ENCODE data around the gene B9D2.
A peak's percentile ranks its signal among the peaks of the same experiment; 100 is the strongest.

Gene B9D2

DNA sequence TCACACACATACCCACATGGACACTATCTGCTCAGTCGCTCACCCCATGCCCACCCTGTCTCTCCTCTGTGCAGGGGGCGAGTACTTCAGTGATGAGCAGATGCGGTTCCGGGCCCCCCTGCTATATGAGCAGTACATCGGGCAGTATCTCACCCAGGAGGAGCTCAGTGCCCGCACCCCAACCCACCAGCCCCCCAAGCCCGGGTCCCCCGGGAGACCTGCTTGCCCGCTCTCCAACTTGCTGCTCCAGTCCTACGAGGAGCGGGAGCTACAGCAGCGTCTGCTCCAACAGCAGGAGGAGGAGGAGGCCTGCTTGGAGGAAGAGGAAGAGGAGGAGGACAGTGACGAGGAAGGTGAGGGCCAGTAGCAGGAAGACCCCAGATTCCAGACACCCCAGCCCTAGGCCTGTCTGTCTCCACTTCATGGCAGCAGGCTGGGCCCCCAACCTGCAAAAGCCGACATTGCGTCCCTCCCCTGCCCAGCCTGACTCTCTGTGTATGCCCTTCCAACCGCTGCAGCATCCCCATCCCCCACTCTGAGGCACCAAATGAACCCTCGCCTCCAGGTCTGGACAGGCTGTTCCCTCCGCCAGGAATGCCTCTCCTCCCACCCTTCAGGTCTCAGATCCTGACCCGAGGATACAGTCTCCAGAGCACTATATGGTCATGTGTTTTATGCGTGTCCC lies 44.3 kb downstream of the B9D2 start:
- no peak for TF ChIP-seq JUND (IDR thresholded peaks at IDR 0.05; ENCODE audit: low read depth)
- in situ Hi-C loops (cut with HindIII; ENCODE audit: low pct_unique_long_range_greater_than_20kb, low sequenced_read_pairs), result no loop called here
- DNase-seq (ENCODE audit: low read depth in 1 of 2, low spot score in 1 of 2), result no peak

GRCh38 chr19:41318696-41319499 lies 45.1 kb downstream of the B9D2 start:
- no peak for DNase-seq (ENCODE audit: low read depth in 1 of 2, low spot score in 1 of 2)
- no peak for TF ChIP-seq JUND (IDR thresholded peaks at IDR 0.05; ENCODE audit: low read depth)
- in situ Hi-C loops (cut with HindIII; ENCODE audit: low pct_unique_long_range_greater_than_20kb, low sequenced_read_pairs), result no loop called here

DNA sequence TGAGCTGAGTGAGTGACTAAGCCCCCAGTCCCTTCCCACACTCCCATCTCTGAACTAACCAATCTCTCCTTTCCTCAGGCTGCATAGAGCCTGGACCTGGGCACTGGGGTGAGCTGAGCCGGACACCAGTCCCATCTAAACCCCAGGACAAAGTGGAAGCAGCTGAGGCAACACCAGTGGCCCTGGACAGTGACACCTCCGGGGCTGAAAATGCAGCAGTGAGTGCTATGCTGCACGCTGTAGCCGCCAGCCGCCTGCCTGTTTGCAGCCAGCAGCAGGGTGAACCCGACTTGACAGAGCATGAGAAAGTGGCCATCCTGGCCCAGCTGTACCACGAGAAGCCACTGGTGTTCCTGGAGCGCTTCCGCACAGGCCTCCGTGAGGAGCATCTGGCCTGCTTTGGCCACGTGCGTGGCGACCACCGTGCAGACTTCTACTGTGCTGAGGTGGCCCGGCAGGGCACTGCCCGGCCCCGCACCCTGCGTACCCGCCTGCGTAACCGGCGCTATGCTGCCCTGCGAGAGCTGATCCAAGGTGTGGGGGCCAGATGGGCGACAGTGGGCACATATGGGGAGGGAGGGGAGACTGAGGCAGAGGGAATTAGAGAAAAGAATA lies 47.5 kb downstream of the B9D2 start:
- in situ Hi-C loops (cut with HindIII; ENCODE audit: low pct_unique_long_range_greater_than_20kb, low sequenced_read_pairs), result no loop called here
- TF ChIP-seq JUND (IDR thresholded peaks at IDR 0.05; ENCODE audit: low read depth), result no peak
- no peak for DNase-seq (ENCODE audit: low read depth in 1 of 2, low spot score in 1 of 2)

- no peak for TF ChIP-seq JUND (IDR thresholded peaks at IDR 0.05; ENCODE audit: low read depth)
- no peak for DNase-seq (ENCODE audit: low read depth in 1 of 2, low spot score in 1 of 2)
- in situ Hi-C loops (cut with HindIII; ENCODE audit: low pct_unique_long_range_greater_than_20kb, low sequenced_read_pairs), result no loop called here
Observed at GRCh38 chr19:41311613-41312012, 52.3 kb downstream of the B9D2 start.

DNA sequence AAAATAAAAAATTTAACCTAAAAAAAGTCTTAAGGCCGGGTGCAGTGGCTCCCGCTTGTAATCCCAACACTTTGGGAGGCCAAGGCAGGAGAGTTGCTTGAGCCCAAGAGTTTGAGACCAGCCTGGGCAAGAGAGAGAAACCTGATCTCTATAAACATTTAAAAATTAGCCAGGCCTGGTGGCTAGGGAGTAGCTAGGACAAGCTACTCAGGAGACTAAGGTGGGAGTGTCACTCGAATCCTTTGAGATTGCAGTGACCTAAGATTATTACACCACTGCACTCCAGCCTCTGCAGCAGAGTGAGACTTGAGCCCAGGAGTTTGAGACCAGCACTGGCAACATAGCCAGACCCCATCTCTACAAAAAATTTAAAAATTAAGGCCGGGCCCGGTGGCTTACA lies 52.9 kb downstream of the B9D2 start:
- TF ChIP-seq JUND (IDR thresholded peaks at IDR 0.05; ENCODE audit: low read depth), result no peak
- DNase-seq (ENCODE audit: low read depth in 1 of 2, low spot score in 1 of 2), result no peak
- in situ Hi-C loops (cut with HindIII; ENCODE audit: low pct_unique_long_range_greater_than_20kb, low sequenced_read_pairs), result no loop called here

DNA sequence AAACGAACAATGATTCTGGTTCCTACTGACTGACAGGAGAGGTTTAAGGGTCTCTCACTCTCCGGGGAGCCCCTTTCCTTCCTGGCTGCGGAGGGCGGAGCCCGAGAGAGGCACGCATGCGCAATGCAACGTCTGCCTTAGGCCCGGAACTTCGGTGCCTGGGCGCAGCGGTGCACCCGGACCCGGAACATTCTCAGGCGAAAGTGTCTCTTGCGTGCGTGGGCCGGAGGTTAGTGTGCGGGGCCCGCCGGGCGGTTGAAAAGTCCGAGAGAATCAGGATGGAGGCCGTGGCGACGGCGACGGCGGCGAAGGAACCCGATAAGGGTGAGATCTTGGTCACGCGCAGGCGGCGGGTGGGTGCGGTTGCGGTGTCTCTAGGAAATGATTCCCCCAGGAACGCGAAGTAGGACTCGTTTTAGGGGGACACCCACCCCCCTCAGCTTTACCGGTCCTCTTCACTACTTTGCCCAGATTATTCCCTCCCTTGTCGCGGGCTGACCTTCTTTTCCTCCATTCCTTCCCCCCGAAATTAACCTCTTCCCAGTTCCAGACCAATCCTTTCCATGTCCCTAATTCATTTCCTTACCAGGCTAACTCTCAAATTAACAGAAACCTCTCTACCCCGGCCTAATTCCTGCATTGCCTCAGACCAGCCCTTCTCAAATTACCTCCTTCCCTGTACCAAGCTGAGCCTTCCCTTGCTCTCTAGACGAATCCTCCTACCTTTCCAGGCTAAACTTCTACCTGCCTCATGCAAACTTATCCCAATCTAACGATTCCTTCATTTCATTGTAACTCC lies 53.7 kb downstream of the B9D2 start, which contains the start of gene CCDC97:
Gene CCDC97, plus strand, starts transcription at position 140 of the 799 bp plus-strand sequence. Its CDS starts 139 bp downstream, at position 279.
- in situ Hi-C loops (cut with HindIII; ENCODE audit: low pct_unique_long_range_greater_than_20kb, low sequenced_read_pairs), result no loop called here
- no peak for TF ChIP-seq JUND (IDR thresholded peaks at IDR 0.05; ENCODE audit: low read depth)
- peak; percentile 71 to 84 for DNase-seq (ENCODE audit: low read depth in 1 of 2, low spot score in 1 of 2)

GRCh38 chr19:41309180-41310032 lies 54.5 kb downstream of the B9D2 start:
- in situ Hi-C loops (cut with HindIII; ENCODE audit: low pct_unique_long_range_greater_than_20kb, low sequenced_read_pairs), result no loop called here
- TF ChIP-seq JUND (IDR thresholded peaks at IDR 0.05; ENCODE audit: low read depth), result no peak

DNA sequence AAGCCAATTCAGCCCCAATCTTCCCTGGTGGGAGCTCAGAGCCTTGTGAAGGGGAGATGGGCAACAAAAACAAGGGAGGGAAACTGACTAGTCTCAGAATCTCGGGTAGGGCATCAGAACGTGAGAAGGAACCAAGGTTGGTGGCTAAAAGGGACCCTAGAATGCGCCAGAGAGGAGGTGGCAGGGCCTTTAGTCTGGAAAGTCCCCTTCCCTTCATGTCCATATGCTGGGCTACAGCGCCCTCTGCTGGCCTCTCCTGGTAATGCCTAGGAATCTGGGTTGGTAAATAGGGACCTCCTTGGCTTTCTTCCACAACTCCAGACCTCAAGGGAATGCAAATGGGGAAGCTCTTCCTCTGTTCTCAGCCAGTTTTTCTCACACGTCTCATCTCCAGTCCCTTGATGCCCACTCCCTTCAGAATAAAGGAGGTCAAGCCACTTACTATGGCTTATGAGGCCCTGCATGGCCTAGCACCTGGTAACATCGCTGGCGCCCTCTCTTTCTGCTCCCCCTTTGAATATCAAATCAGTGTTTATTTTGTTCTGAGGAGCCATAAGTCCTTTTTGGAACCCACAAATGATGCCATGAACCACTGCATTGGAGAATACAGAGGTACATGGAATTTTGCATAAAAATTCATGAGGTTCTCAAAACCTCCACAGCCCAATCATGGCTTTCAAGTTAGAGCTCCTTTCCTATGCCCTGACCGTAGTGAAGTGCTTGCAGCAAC lies 55.3 kb downstream of the B9D2 start:
- no peak for TF ChIP-seq JUND (IDR thresholded peaks at IDR 0.05; ENCODE audit: low read depth)
- peak in 1 of 2 experiments; percentile 87 for DNase-seq (ENCODE audit: low read depth in 1 of 2, low spot score in 1 of 2)
- in situ Hi-C loops (cut with HindIII; ENCODE audit: low pct_unique_long_range_greater_than_20kb, low sequenced_read_pairs), result no loop called here

More at GRCh38 chr19:41309180-41310032, 54.5 kb downstream of the B9D2 start:
- peak in 1 of 2 experiments; percentile 46 for DNase-seq (ENCODE audit: low read depth in 1 of 2, low spot score in 1 of 2)

DNA sequence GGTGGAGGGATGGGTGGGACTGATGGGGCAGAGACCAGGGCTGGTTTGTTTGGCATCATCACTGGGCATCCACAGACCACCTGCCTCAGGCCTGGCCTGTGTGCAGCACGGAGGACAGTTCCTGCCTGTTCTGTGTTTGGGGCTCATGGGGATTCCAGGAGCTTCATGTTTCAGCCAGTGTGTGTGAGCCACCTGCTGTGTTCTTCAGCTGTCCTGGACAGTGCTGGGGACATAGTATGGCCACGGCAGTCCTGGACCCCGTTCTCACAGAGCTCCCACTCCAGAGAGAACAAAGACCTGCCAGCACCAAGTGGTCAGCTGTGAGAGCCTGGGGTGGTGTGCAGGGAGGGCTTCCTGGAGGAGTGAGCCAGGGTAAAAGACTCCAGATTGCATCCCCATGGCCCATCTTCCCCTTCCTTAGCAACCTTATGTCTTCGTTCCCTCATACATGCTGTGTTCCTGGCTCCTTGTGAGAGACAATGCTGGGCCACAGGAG lies 55.9 kb downstream of the B9D2 start:
- in situ Hi-C loops (cut with HindIII; ENCODE audit: low pct_unique_long_range_greater_than_20kb, low sequenced_read_pairs), result no loop called here
- TF ChIP-seq JUND (IDR thresholded peaks at IDR 0.05; ENCODE audit: low read depth), result no peak
- no peak for DNase-seq (ENCODE audit: low read depth in 1 of 2, low spot score in 1 of 2)

DNA sequence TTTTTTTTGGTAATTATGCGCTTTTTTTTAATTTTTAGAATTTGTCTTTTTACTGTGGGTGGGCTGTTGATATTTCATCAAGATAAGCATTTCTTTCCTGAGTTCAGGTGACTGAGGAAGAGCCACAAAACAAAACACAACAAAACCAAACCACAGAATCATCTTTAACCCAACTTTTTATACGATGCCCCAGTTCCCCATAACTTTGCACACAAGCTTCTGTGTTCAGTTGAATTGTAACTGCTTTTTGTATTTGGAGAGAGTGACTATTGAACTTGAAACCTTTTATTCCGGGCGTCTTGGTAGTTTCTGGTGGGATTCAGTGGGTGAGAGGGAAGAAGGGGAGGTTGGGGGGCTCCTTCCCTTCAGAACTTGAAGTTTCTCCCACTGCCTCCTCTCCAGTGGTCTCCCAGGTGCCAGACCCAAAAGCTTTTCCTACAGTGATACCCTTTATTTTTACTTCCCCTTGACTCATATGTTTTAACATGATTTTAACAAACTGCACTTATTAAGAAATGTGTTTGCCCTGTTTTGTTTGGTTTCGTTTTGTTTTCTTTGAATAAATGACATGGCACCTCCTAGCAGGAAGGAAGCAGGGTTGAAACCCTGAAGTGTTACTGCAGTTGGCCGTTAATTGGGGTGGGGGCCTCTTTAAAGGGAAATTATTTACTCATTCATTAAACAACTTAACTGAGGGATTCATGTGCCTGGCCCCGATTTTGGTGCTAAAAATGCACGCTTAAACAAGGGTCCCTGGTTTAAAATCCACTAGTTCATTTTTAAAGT lies 56.7 kb downstream of the B9D2 start:
- TF ChIP-seq JUND (IDR thresholded peaks at IDR 0.05; ENCODE audit: low read depth), result no peak
- in situ Hi-C loops (cut with HindIII; ENCODE audit: low pct_unique_long_range_greater_than_20kb, low sequenced_read_pairs), result no loop called here

More for the DNA sequence above, 56.7 kb downstream of the B9D2 start:
- no peak for DNase-seq (ENCODE audit: low read depth in 1 of 2, low spot score in 1 of 2)

Data from T47D (cell line).